AG08395 (cell line): ENCODE results near the gene SNRPA.
"Not testable (repeated sequence)": the region's sequence is repeated elsewhere in the genome, so short reads cannot be mapped to it uniquely, and the experiment has no call there.

Experiments used
- DNase-seq: peaks from one replicate; pipeline ENCODE4 v3.0.0; 2012; ENCODE audit warnings: mixed read lengths, low spot score

Gene SNRPA

DNA sequence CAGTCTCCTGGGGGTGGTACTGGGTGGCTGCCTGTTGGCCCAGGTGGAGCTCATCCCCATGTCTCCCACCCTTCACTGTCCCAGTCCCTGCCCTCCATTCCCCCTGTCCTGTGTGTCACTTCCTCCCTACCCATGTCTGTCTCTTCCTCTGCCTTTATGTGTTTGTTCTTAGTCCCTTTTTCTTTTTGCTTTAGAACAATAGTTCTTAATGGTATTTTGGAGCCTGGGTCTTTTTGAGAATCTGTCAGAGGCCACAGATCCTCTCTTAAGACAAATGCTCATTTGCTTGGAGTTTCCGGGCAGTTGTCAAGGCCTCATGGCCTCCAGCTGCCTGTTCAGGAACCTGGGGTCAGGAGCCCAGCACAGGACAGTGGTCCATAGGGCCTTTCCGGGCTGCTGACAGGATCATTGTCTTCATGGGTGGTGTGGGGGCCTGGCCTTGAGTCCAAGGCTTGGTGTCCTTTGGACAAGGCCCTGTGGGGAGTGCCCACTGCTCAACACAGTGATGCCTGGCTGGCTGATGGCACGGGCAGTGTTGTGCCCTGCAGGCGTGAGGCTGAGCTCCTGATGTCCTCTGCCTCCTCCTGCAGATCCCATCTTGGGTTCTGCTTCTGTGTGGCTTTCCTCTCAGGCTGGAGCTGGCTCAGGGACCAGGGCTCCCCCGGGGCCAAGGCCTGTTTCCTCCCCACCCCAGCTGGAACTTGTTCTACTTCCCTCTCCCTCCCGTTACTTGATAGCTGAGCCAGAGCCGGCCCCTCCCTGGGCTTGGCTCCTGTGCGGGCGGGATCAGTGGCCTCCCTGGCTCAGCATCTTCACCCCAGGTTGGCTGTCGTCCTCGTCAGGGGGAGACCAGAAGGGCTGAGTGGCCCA is 51.5 kb downstream of the SNRPA start:
- no peak for DNase-seq

DNA sequence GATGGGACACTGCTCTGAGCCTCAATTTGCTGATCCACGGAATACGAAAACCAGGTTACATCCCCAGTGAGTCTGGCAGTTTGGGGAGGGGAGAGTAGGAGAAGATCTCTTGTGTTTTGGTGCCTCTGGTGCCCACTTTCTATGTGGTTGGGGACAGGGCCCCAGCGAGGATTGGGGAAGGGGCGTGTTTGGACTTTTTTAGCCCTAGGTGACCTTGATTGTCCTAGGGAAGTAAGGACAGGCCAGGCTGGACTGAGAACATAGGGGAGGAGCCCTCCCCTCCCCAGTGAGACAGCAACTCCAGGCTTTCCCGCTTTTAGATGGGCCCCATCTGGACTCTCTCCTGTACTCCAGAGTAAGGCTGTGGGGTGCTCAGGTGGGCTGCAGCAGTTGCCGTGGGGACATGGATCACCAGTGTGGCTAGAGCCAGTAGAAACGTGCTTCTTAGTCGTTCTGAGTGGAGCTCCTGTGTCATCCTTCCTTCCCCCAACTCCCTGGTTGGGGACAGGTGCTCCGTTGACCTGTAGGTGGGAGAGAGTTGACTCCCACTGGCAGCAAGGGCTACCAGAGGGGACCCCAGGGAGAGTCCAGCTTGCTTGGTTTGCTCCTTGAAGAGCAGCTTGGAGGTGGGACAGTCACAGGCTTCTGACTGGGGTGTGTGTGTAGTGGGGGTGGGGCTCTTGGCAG is 52.3 kb downstream of the SNRPA start:
- DNase-seq = no peak

DNA sequence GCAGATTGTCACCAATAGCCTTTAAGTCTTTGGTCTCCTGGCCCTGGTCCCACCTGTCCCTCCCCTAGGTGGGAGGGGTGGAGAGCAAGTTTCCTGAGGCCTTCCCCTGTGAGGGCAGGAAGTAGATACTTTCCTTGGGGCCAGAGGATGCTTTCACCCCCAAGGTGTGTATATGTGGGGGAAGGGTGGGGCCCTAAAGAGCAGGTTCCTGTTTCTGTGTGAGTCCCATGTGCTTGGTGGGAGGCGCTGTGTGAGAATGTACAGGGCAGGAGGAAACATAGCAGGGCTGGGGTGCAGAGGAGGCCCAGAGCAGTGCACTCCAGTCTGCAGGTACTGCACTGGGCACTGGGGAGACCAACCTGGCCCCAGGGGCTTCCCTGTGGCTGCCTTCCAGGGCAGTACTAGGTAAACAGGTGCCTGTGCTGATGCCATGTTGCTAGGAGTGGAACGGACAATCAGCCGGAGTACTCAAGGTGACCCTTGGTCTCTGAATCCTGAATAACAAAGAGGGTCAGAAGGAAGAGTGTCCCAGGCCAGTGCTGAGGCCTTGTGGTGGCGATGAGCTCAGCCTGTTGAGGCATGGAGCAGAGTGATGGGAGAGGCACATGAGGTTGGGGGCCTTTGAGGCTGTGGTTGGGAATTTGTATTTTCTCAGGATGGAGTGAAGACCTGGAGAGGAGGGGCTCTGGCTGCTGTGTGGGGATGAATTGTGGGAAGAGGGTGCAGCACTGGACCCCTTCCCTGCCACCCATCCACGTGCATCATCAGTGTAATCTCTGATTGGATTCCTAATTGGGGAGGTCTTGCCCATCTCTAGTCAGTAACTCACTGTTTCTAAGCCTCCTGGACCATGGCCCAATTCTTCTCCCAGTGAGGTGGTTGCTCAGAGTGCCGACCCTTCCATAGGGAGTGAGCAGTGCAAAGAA is 53.1 kb downstream of the SNRPA start:
- DNase-seq = no peak

DNA sequence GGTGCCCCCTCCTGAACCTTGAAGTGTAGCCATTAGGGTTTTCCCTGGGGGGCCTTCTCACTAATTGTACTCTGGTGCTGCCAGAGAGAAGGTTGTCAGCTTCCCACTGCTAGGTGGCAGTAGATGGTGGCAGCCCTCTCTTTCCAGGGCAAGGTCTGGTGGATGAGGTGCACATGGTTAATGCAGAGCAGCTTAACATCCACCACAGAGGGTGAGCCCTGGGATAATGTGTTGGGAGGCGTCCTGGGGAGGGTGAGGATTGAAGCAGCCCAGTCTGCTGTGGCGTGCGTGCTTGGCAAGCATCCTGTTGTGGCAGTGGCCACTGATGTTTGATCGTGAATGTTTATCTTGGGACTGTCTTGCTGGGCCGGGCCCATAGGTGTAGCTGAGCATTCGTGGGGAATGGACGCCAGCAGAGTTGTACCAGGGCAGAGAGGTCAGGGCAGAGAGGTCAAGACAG is 53.8 kb downstream of the SNRPA start:
- DNase-seq = no peak

DNA sequence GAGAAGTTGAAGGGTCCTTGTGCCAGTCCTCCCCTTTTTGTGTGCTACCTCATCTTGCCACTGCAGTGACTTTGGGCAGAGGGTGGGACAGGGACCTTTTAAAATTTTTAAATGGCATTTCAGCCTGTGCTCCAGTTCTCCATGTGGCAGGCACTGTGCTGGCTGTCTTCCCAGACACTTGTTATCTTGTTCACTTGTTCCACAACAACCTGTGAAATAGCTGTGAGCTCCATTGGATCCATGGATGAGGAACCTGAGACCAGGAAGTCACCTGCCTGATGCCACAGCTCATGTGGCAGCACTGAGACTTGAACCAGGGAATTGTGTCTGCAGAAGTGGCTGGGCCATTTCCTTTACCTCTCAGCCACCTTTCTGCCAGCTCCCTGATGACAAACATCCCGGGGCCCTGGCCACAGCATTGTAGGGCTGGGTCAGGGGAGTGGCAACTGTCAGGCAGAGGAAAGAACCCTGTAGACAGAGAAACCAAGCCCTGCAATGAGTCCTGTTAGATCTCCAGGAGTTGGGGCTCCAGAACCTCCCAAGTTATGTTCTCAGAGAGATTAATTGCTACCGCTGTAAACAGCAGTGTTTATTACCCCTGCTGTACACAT is 54.4 kb downstream of the SNRPA start:
- no peak for DNase-seq

DNA sequence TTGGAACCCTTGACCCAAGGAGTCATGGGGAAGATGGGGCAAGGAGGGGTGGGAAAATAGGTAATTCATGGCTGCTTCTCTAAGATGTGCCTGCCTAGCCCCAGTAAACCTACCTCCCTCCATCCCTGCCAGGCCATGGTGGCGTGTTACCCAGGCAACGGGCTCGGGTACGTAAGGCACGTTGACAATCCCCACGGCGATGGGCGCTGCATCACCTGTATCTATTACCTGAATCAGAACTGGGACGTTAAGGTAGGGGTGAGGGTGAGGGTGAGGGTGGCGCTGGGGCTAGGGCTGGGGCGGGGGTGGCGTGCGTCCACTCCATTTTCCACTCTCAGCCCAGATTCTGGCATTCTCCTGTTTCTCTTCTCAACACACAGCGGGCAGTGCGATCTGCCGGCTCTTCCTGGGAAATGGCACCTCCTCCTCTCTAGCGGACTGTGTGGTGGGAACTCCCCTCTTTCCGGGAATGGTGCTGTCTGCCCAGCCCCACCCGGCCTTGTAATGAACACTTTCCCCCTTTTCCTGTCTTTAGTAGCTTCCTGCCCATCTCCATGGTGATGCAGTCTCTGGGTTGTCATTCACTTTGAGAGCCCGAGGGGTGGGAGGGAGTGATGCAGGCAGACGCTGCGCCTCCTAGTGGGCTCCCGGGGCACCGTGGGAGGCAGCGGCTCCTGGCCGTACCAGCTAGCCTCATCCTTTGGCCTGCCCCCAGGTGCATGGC is 55.6 kb downstream of the SNRPA start:
- peak; percentile 94 for DNase-seq

DNA sequence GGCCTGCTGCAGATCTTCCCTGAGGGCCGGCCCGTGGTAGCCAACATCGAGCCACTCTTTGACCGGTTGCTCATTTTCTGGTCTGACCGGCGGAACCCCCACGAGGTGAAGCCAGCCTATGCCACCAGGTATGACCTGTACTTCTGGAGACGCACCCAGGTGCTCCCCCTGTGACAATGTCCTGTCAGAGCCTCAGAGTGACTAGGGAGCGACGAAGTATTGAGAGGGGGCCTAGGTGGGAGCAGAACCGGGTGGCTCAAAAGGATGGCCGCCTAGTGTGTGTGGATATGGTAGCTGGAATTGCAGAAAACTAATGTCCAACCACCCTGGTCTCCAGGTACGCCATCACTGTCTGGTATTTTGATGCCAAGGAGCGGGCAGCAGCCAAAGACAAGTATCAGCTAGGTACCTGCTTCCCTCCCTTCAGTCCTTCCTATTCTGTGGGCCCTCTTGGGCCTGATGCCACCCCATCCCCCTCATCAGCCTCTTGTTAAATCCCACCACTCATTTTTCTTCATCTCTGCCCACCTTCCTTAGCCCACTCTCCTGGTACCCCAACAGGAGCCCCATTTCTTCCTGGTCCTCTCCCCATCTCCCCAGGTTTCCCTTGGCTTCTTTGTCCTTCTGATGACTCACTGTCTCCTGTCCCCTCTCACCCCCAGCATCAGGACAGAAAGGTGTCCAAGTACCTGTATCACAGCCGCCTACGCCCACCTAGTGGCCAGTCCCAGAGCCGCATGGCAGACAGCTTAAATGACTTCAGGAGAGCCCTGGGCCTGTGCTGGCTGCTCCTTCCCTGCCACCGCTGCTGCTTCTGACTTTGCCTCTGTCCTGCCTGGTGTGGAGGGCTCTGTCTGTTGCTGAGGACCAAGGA is 56.4 kb downstream of the SNRPA start:
- no peak for DNase-seq

DNA sequence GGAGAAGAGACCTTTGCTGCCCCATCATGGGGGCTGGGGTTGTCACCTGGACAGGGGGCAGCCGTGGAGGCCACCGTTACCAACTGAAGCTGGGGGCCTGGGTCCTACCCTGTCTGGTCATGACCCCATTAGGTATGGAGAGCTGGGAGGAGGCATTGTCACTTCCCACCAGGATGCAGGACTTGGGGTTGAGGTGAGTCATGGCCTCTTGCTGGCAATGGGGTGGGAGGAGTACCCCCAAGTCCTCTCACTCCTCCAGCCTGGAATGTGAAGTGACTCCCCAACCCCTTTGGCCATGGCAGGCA is 57.0 kb downstream of the SNRPA start:
- no peak for DNase-seq

DNA sequence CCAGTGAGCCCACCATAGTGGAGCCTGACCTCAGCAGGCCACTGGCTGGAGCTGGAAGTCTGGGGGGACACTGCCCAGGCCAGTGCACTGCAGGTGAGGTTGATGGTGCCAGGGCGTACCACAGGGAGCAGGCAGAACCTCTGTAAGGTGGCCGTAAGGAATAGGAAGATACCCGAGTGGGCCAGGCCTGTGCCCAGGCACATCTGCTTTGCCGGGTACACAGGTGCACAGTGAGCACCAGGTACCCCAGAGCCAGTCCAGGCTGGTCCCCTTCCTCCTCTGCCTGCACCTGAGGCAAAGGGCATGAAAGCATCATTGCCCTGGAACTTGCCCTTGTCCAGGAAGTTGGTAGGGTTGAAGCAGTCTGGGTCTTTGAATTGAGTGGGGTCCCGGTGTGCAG is 57.5 kb downstream of the SNRPA start:
- no peak for DNase-seq

DNA sequence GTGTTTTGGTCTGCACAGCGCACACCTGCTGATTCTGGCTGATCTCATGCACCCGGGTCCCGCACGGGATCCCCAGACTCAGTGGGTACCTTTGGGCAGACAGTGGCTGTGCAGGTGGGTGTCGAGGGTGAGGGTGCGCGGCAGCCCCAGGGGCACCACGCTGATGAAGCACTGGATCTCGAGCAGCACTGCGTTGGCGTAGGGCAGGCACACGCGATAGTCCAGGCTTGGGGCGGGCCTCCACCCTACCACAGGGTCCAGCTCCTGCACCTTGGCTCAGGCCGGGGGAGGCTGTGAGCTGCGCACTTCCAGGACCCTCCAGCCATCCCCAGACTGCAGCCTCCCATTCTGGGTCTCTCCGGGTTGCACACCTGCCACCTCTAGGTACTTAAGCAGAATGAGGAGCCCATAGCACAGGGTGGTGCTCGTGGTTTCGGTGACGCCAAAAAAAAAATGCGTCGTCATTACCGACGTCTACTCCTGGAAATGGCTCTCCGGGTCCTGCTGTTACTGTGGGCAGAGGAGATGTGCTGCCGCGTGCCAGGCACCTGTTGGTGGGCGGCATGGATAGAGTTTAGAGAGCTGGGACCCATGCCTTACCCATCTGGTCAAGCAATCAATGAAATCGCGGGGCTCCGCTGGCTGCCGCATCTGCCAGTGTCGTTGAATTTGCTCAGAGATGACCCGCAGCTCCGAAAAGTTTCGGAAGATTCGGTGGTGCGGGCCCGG is 58.5 kb downstream of the SNRPA start:
- DNase-seq = no peak

DNA sequence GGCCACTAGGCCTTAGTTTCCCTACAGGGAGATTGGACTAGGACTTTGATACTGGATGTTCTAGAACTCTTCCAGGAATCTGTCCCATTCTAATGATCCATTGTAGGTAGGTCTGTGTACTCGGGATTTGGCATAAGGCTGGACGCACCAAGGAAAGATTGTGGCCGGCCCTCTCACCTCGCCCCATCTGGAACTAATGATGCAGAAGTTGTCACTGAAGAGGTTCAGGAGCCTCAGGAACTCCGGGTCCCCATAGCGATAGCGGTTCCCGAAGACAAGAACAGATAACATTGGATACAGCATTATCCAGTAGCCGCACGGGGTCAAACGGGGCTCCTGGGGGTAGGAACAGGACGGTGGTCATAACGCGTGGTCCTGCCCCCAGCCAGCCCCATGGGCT is 59.2 kb downstream of the SNRPA start:
- no peak for DNase-seq

DNA sequence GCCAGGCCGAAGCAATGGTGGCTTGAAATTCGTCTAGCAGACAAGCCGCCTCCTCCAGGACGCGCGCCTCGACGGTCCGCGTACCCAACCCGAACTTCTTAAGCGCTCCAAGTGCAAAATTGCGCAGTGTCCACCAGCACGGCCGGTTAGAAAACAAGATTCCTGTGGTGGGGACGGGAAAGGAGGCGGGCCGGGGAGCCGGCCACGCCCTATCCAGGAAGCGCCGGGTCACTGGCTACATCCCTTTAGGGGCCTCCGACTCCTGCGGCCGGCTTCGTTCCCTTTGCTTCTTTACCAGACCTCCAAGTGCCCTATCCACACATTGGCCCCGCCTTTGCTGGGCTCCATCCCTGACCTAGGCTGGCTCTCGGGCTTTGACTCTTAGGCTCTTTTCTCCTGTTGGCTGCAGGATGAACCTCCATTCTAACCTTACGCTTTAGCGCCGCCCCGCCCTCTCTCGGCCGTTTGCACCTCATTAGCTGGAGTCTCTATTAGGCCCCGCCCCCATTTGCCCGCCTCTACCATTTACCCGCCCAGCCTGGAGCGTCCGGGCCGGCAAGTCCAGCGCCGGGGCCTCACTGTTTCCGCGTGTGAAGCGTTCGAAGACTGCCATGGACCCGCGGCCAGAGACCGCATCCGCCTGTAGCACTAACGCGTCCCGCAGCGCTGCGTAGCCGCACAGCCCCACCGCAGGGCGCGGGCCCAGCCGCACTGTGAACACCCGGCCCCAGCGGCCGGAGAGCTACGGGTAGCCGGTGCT is 59.8 kb downstream of the SNRPA start:
- DNase-seq = peak; percentile 45

DNA sequence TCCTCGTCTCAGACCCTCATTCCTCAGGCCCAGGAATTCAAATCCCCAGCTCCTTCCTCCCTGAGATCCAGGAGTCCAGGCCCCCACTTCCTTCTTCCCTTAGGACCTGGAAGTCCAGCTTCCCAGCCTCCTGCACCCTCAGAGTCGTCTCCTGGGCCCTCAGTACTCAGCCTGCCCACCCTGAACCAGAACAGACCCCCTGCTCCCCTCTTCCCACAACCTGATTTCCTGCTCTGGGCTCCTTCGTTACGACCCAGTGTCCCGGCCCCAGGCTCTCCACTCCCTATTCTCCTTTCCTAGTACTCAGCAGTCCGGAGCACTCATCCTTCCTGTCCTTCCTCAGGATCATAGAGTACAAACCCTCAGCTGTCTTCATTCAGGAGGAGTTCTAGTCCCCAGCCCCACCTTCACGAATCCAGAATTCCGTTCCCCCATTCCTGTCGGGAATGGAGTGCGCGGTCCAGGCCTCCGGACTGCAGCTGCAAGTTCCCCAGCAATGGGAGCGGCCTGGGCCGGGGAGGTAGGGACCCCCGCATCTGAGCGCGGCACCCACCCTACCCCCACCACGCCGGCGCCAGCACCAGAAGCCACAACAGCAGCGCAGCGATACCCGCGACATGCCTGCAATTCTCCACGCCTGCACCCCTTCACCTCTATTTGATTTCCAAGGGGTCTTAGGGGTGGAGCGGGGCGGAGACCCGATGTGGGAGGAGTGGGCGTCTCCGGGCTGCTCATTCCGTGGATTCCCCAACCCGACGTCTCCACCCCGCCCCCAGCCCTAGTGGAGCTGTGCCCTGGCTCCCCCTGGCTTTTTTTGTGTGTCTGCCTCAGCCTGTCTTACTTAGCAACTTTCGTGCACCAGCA is 60.7 kb downstream of the SNRPA start:
- no peak for DNase-seq

DNA sequence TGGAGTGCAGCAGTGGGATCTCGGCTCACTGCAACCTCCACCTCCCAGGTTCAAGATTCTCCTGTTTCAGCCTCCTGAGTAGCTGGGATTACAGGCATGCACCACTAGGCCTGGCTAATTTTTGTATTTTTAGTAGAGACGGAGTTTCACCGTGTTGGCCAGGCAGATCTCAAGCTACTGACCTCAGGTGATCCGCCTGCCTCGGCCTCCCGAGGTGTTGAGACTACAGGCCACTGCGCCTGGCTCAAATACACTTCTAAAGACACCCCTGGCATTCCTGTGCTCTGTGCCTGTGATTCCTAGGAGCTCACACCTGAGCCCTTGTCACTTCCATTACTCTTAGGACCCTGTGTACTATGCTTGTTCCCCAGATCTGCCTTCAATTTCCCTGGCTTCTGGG is 61.6 kb downstream of the SNRPA start:
- DNase-seq = not testable (repeated sequence)

DNA sequence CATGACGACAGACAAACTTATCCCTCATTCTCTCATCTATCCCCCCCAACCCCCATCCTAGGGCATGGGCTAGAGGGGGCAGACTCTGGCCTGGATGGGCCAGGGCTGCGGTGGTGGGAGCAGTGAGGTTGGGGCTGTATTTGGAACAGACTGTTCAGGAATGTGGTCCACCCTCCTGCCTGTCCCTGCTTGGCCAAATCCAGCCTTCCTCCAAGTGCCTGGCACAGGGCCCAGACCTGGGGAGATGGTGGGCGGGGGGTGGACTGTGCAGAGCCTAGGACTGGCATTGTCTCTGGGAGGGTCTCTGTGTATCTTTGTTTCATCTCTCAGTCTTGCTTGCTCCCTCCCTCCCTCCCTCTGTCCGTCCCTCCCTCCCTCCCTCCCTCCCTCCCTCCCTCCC is 62.2 kb downstream of the SNRPA start:
- no peak for DNase-seq
